Endothelial cell of umbilical vein (primary cell): Measurements from ENCODE around the gene CIB1. TPM values are rescaled to one million over a fixed set of nuclear protein-coding genes. Genes with fewer than 3 reads are reported as not detected.

ENCODE experiments used
- BruUV-seq: library from RNA; stranded (reverse); fragments of 400-500 nt; replicated peaks from 2 replicates; lab custom pipeline; 2021; lab: Mats Ljungman, UMichigan
- CTCF ChIA-PET: fragments of 300-600, 350-600 bp; sonication (Branson Sonifier 250); formaldehyde crosslinking; loops from one replicate; lab custom pipeline; 2021; ENCODE audit warnings: antibody characterized with exemption, inconsistent platforms; lab: Charles Lee
- POLR2A ChIA-PET: fragments of 300-600, 350-600 bp; sonication (Branson Sonifier 250); formaldehyde crosslinking; loops from one replicate; lab custom pipeline; 2021; ENCODE audit warnings: antibody characterized with exemption, inconsistent platforms; lab: Charles Lee
- DNase-seq: peaks from one replicate; pipeline ENCODE4 v3.0.0-alpha.2; 2011; ENCODE audit warnings: low read depth, low spot score
- FAIRE-seq: peaks from 2 replicates; lab custom pipeline; 2011; peaks lifted over from hg19 to GRCh38; lab: Jason Lieb, UNC
- H2AFZ ChIP-seq: 2 replicates; pipeline ENCODE4 v1.6.0; 2012; ENCODE audit warnings: low read depth, low read length, control low read depth, inconsistent platforms
- H3K27ac ChIP-seq: 2 replicates; pipeline ENCODE4 v1.5.1; 2011; ENCODE audit warnings: low read depth, mild to moderate bottlenecking, control low read depth, low read length, moderate library complexity; ENCODE audit not compliant: insufficient read depth
- H3K27me3 ChIP-seq, 2 experiments: 2 replicates each; pipeline versions ENCODE4 v1.6.0 to v1.6.1; 2011; ENCODE audit warnings: low read length in 2 of 2, mixed read lengths in 1 of 2; ENCODE audit not compliant: control insufficient read depth in 2 of 2, insufficient read depth in 2 of 2
- H3K36me3 ChIP-seq, 2 experiments: 2 replicates in 1 of 2; 3 replicates in 1 of 2; pipeline ENCODE4 v1.5.1; 2011; ENCODE audit warnings: low read length in 2 of 2, mild to moderate bottlenecking in 1 of 2, moderate library complexity in 1 of 2; ENCODE audit not compliant: control insufficient read depth in 2 of 2, insufficient read depth in 2 of 2; ENCODE audit errors: extremely low read depth in 1 of 2
- H3K4me1 ChIP-seq: 3 replicates; pipeline ENCODE4 v1.5.1; 2011; ENCODE audit warnings: mild to moderate bottlenecking, low read length; ENCODE audit not compliant: control insufficient read depth, insufficient read depth; ENCODE audit errors: extremely low read depth
- H3K4me2 ChIP-seq: 2 replicates; pipeline ENCODE4 v1.6.1; 2011; ENCODE audit warnings: low read length, control low read depth, mixed read lengths; ENCODE audit not compliant: insufficient read depth
- H3K4me3 ChIP-seq, 3 experiments: fragments of 200-600 bp in 1 of 3; sonication (generic), shearing (Covaris generic) in 1 of 3; replicated peaks in 1 of 3; 2 replicates each; pipeline ENCODE4 v1.5.1; 2011 to 2016; ENCODE audit warnings: control low read depth in 3 of 3, low read length in 3 of 3, mild to moderate bottlenecking in 2 of 3, inconsistent platforms in 1 of 3, low read depth in 1 of 3, moderate library complexity in 1 of 3; ENCODE audit not compliant: insufficient read depth in 1 of 3
- H3K79me2 ChIP-seq: 2 replicates; pipeline ENCODE4 v1.6.0; 2012; ENCODE audit warnings: low read length, inconsistent platforms; ENCODE audit not compliant: control insufficient read depth, insufficient read depth
- H3K9ac ChIP-seq: replicated peaks from 2 replicates; pipeline ENCODE3; 2011; ENCODE audit warnings: low read length, control low read depth; ENCODE audit not compliant: insufficient read depth; ENCODE audit errors: extremely low read depth
- H3K9me1 ChIP-seq: replicated peaks from 3 replicates; pipeline ENCODE4 v1.6.0; 2011; ENCODE audit warnings: mild to moderate bottlenecking, low read length; ENCODE audit not compliant: control insufficient read depth, insufficient read depth; ENCODE audit errors: extremely low read depth
- H3K9me3 ChIP-seq: replicated peaks from 2 replicates; pipeline ENCODE4 v1.5.1; 2012; ENCODE audit warnings: low read length, inconsistent platforms; ENCODE audit not compliant: control insufficient read depth, insufficient read depth
- H4K20me1 ChIP-seq: replicated peaks from 2 replicates; pipeline ENCODE3; 2011; ENCODE audit warnings: mild to moderate bottlenecking, low read length; ENCODE audit not compliant: control insufficient read depth, insufficient read depth; ENCODE audit errors: extremely low read depth
- EZH2 ChIP-seq: IDR thresholded peaks from 2 replicates; pipeline ENCODE4 v1.6.1; 2012; ENCODE audit warnings: borderline replicate concordance, low read depth, mild to moderate bottlenecking, moderate library complexity, low read length, inconsistent platforms; ENCODE audit not compliant: severe bottlenecking
- FOS ChIP-seq: IDR thresholded peaks from 2 replicates; pipeline ENCODE4 v1.6.1; 2011; ENCODE audit warnings: mild to moderate bottlenecking, low read length, moderate library complexity, borderline replicate concordance; ENCODE audit not compliant: insufficient read depth
- GATA2 ChIP-seq: IDR thresholded peaks from 2 replicates; pipeline ENCODE4 v1.7.0; 2011; ENCODE audit warnings: low read depth, mild to moderate bottlenecking, moderate library complexity, mixed read lengths, low read length; ENCODE audit not compliant: insufficient read length, insufficient read depth
- JUN ChIP-seq: IDR thresholded peaks from 2 replicates; pipeline ENCODE4 v1.6.1; 2011; ENCODE audit warnings: borderline replicate concordance, low read depth; ENCODE audit not compliant: insufficient read length, insufficient read depth
- MYC ChIP-seq: IDR thresholded peaks from one replicate; pipeline ENCODE4 v1.6.1; 2011; ENCODE audit warnings: mild to moderate bottlenecking, low read depth, low read length
- POLR2A ChIP-seq: IDR thresholded peaks from 2 replicates; pipeline ENCODE4 v1.6.1; 2012; ENCODE audit warnings: low read depth, mild to moderate bottlenecking, control low read depth, low read length
- POLR2AphosphoS5 ChIP-seq: IDR thresholded peaks from 2 replicates; pipeline ENCODE4 v1.6.1; 2012; ENCODE audit warnings: low read depth, mild to moderate bottlenecking, control low read depth, low read length, moderate library complexity; ENCODE audit not compliant: insufficient read depth
- dilution Hi-C: fragments of 300-500 bp; cut with MboI; formaldehyde crosslinking; loops from one replicate; pipeline ENCODE4 v1.15.0; 2019; ENCODE audit warnings: low sequenced_read_pairs; ENCODE audit not compliant: extremely low pct_ligation_motif_present
- intact Hi-C: fragments of 100-400 bp; cut with micrococcal nuclease; formaldehyde crosslinking; loops from one replicate; pipeline ENCODE4 v1.10.0; 2022
- polyA plus RNA-seq, 4 experiments: library from polyadenylated mRNA; depleted of rRNA in 3 of 4; stranded (reverse) in 3 of 4; unstranded in 1 of 4; fragments of >200 nt; gene quantifications; 2 replicates each; pipeline versions ENCODE4 v1.2.1 to v1.2.3, GENCODE V29; 2011 to 2012; ENCODE audit warnings: missing spikeins in 1 of 4
- total RNA-seq: library from RNA; stranded (reverse); gene quantifications from 2 replicates; pipeline ENCODE4 v1.2.3, GENCODE V29; 2021
- TF ChIP-seq, protein P1 (sequence below), 2 donors: IDR thresholded peaks; 1 replicate in 1 of 2; 2 replicates in 1 of 2; pipeline ENCODE4 v1.5.1; 2011; ENCODE audit warnings: low read length in 2 of 2, mild to moderate bottlenecking in 2 of 2, moderate library complexity in 2 of 2, control low read depth in 1 of 2, inconsistent platforms in 1 of 2, low read depth in 1 of 2; ENCODE audit not compliant: insufficient read depth in 1 of 2; ENCODE audit errors: extremely low read depth in 1 of 2
- TF ChIP-seq, protein P2 (sequence below): IDR thresholded peaks from 2 replicates; pipeline ENCODE4 v1.6.1; 2011; ENCODE audit not compliant: insufficient read depth, insufficient read length

Gene CIB1
- total and polyA plus RNA-seq, 2 donors (not counting 3 experiments of a cell fraction or from before 2014, with no cell fraction given) = 58.3 to 105 TPM

DNA sequence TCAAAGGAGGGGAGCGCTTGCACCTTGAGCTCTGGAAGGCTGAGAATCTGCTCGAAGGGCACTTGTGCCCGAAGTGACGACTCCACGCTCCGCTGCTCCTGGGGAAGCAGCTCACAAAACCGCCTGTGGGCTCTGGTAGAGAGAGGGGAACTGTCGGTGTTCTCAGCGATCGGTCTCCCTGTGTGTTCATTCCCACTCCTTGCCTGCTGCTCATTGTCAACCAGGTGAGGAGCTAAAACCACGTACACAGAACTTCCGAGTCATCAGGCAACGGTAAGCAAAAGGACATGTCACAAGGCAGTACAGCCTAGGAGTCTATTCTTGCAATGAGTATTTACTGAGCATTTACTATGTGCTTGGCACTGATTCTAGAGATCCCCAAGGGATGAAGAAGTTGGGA lies 1.5 kb downstream of the CIB1 start:
- no peak overlapping the region for H3K9ac ChIP-seq
- H3K27ac ChIP-seq = no peak overlapping the region
- H3K4me1 ChIP-seq = peaks cover 18% of the 10 kb centered on the region
- H3K4me3 ChIP-seq = no peak overlapping the region
- H4K20me1 ChIP-seq = no peaks in the 10 kb centered on the region
- H3K79me2 ChIP-seq = peaks cover 11% of the 10 kb centered on the region
- intact Hi-C loops = loop anchor here (5.0 kb wide), 1 partner anchor 130 kb away; the partner anchor contains the start of gene IDH2
- DNase-seq = no peak
- H3K9me1 ChIP-seq = no peaks in the 10 kb centered on the region
- no peak overlapping the region for H3K4me2 ChIP-seq
- dilution Hi-C loops = no loop called here
- TF ChIP-seq, protein P1, sequence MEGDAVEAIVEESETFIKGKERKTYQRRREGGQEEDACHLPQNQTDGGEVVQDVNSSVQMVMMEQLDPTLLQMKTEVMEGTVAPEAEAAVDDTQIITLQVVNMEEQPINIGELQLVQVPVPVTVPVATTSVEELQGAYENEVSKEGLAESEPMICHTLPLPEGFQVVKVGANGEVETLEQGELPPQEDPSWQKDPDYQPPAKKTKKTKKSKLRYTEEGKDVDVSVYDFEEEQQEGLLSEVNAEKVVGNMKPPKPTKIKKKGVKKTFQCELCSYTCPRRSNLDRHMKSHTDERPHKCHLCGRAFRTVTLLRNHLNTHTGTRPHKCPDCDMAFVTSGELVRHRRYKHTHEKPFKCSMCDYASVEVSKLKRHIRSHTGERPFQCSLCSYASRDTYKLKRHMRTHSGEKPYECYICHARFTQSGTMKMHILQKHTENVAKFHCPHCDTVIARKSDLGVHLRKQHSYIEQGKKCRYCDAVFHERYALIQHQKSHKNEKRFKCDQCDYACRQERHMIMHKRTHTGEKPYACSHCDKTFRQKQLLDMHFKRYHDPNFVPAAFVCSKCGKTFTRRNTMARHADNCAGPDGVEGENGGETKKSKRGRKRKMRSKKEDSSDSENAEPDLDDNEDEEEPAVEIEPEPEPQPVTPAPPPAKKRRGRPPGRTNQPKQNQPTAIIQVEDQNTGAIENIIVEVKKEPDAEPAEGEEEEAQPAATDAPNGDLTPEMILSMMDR (IDR thresholded peaks at IDR 0.05; ENCODE audit: extremely low read depth in 1 of 2, insufficient read depth in 1 of 2, low read depth in 1 of 2, low read length in 2 of 2) = no peak
- TF ChIP-seq MYC (no peak), EZH2 (no peak), FOS (no peak), JUN (no peak), POLR2AphosphoS5 (no peak), POLR2A (no peak), GATA2 (no peak)
- TF ChIP-seq, protein P2, sequence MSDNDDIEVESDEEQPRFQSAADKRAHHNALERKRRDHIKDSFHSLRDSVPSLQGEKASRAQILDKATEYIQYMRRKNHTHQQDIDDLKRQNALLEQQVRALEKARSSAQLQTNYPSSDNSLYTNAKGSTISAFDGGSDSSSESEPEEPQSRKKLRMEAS = no peak
- no peak for FAIRE-seq
- BruUV-seq = no TSS peak
- H2AFZ ChIP-seq = no peak overlapping the region
- H3K9me3 ChIP-seq = no peaks in the 10 kb centered on the region
- no peaks in the 10 kb centered on the region for H3K27me3 ChIP-seq
- H3K36me3 ChIP-seq = peaks cover 3 to 17% of the 10 kb centered on the region in 2 experiments
- ChIA-PET CTCF (interaction anchor here (1.0 to 5.2 kb wide), 6 partner anchors 11 to 89 kb away, joined by 3 to 47 read pairs (median 4); no protein-coding TSS in a partner anchor), POLR2A (interaction anchor here (0.6 kb wide), 1 partner anchor 783 kb away, joined by 3 read pairs; no protein-coding TSS in a partner anchor)
